Liver (tissue), 9 donors: ENCODE data around the gene NCOA6. TPM values are rescaled to one million over a fixed set of nuclear protein-coding genes. Genes with fewer than 3 reads are reported as not detected.

ENCODE experiments used
- DNase-seq: peaks from one replicate; pipeline ENCODE4 v3.0.0-alpha.2; 2017; ENCODE audit warnings: low spot score
- H3K27ac ChIP-seq, 2 donors: one replicate each; pipeline ENCODE4 v1.7.0; 2013; ENCODE audit warnings: inconsistent platforms in 2 of 2, low read length in 2 of 2, control low read depth in 1 of 2, low read depth in 1 of 2, mild to moderate bottlenecking in 1 of 2
- H3K27me3 ChIP-seq, 4 donors: one replicate each; pipeline versions ENCODE4 v1.6.1 to v1.7.0; 2013; ENCODE audit warnings: low read length in 3 of 4, inconsistent platforms in 1 of 4, mild to moderate bottlenecking in 1 of 4, moderate library complexity in 1 of 4; ENCODE audit not compliant: control insufficient read depth in 4 of 4, insufficient read depth in 4 of 4
- H3K36me3 ChIP-seq, 4 donors: one replicate each; pipeline versions ENCODE4 v1.6.1 to v1.7.0; 2013; ENCODE audit warnings: low read length in 3 of 4, mild to moderate bottlenecking in 3 of 4, low read depth in 1 of 4, moderate library complexity in 1 of 4; ENCODE audit not compliant: control insufficient read depth in 4 of 4, insufficient read depth in 3 of 4
- H3K4me1 ChIP-seq, 4 donors: one replicate each; pipeline versions ENCODE4 v1.6.1 to v1.7.0; 2013; ENCODE audit warnings: low read length in 3 of 4, mild to moderate bottlenecking in 3 of 4, moderate library complexity in 1 of 4; ENCODE audit not compliant: control insufficient read depth in 4 of 4, insufficient read depth in 4 of 4
- H3K4me3 ChIP-seq, 3 donors: one replicate each; pipeline versions ENCODE4 v1.6.1 to v1.7.0; 2013; ENCODE audit warnings: low read length in 3 of 3, control low read depth in 1 of 3, low read depth in 1 of 3, mild to moderate bottlenecking in 1 of 3
- H3K9ac ChIP-seq, 2 donors: one replicate each; pipeline ENCODE4 v1.7.0; 2013; ENCODE audit warnings: low read length in 2 of 2, mild to moderate bottlenecking in 2 of 2, moderate library complexity in 2 of 2, control low read depth in 1 of 2, low read depth in 1 of 2
- H3K9me3 ChIP-seq, 4 donors: one replicate each; pipeline versions ENCODE4 v1.6.1 to v1.7.0; 2013; ENCODE audit warnings: low read length in 3 of 4; ENCODE audit not compliant: control insufficient read depth in 4 of 4
- EGR1 ChIP-seq, 2 donors: IDR thresholded peaks; 2 replicates each; pipeline ENCODE4 v1.6.1; 2016 to 2018; ENCODE audit warnings: antibody characterized with exemption in 2 of 2, low read depth in 2 of 2
- FOXA1 ChIP-seq: IDR thresholded peaks from 2 replicates; pipeline ENCODE4 v1.6.1; 2016; ENCODE audit warnings: antibody characterized with exemption
- FOXA2 ChIP-seq: IDR thresholded peaks from 2 replicates; pipeline ENCODE4 v1.6.1; 2016; ENCODE audit warnings: antibody characterized with exemption
- GABPA ChIP-seq, 2 donors: IDR thresholded peaks in 1 of 2; conservative IDR thresholded peaks in 1 of 2; 2 replicates each; pipeline ENCODE4 v1.6.1; 2016; ENCODE audit warnings: antibody characterized with exemption in 2 of 2, mild to moderate bottlenecking in 1 of 2, moderate library complexity in 1 of 2
- HNF4A ChIP-seq, 2 donors: conservative IDR thresholded peaks; 2 replicates each; pipeline ENCODE4 v1.6.1; 2016; ENCODE audit warnings: antibody characterized with exemption in 2 of 2, mild to moderate bottlenecking in 2 of 2
- HNF4G ChIP-seq: IDR thresholded peaks from 2 replicates; pipeline ENCODE4 v1.6.1; 2016; ENCODE audit warnings: antibody characterized with exemption
- JUND ChIP-seq, 2 donors: IDR thresholded peaks; 2 replicates each; pipeline ENCODE4 v1.6.1; 2016; ENCODE audit warnings: antibody characterized with exemption in 2 of 2
- NR2F2 ChIP-seq: IDR thresholded peaks from 2 replicates; pipeline ENCODE4 v1.6.1; 2016; ENCODE audit warnings: antibody characterized with exemption
- RAD21 ChIP-seq, 2 donors: IDR thresholded peaks; 2 replicates each; pipeline ENCODE4 v1.6.1; 2016; ENCODE audit warnings: antibody characterized with exemption in 2 of 2, mild to moderate bottlenecking in 2 of 2
- RXRA ChIP-seq, 2 donors: IDR thresholded peaks; 2 replicates each; pipeline ENCODE4 v1.6.1; 2017 to 2018; ENCODE audit warnings: antibody characterized with exemption in 2 of 2, mild to moderate bottlenecking in 1 of 2
- SP1 ChIP-seq: IDR thresholded peaks from 2 replicates; pipeline ENCODE4 v1.6.1; 2018; ENCODE audit warnings: antibody characterized with exemption, mild to moderate bottlenecking
- TAF1 ChIP-seq: conservative IDR thresholded peaks from 2 replicates; pipeline ENCODE4 v1.6.1; 2016; ENCODE audit warnings: antibody characterized with exemption, mild to moderate bottlenecking
- WGBS: extraction: QIAGEN DNeasy Blood & Tissue Kit; methylation state at CpG from one replicate; pipeline ENCODE4 v1.1.7; 2013; 5-methylcytosine and 5-hydroxymethylcytosine counted together
- polyA plus RNA-seq, 2 donors: library from polyadenylated mRNA; stranded (reverse) in 1 of 2; unstranded in 1 of 2; fragments of 200-250 nt in 1 of 2; fragments of >200 nt in 1 of 2; fragmentation: Nextera tagmentation in 1 of 2; extraction: Ambion mirVana in 1 of 2; gene quantifications; one replicate each; pipeline versions ENCODE4 v1.2.1 to v1.2.3, GENCODE V29; 2013 to 2015
- total RNA-seq, 2 donors: library from RNA; depleted of rRNA; stranded (reverse); fragments of >200 nt; gene quantifications; one replicate each; pipeline ENCODE4 v1.2.3, GENCODE V29; 2014
- TF ChIP-seq, protein P1 (sequence below): IDR thresholded peaks from 2 replicates; pipeline ENCODE4 v1.6.1; 2016; ENCODE audit warnings: antibody characterized with exemption, mild to moderate bottlenecking
- TF ChIP-seq, protein P2 (sequence below): IDR thresholded peaks from 2 replicates; pipeline ENCODE4 v1.6.1; 2016; ENCODE audit warnings: antibody characterized with exemption
- TF ChIP-seq, protein P3 (sequence below): IDR thresholded peaks from 2 replicates; pipeline ENCODE4 v1.6.1; 2016; ENCODE audit warnings: antibody characterized with exemption
- TF ChIP-seq, protein P4 (sequence below): IDR thresholded peaks from 2 replicates; pipeline ENCODE4 v1.6.1; 2016; ENCODE audit warnings: antibody characterized with exemption
- TF ChIP-seq, protein P5 (sequence below): fragments of 150-350 bp; IDR thresholded peaks from 2 replicates; pipeline ENCODE4 v1.5.1; 2017; ENCODE audit warnings: improper control_type of control experiment, low read depth, low read length; ENCODE audit not compliant: missing input control
- donor health status: healthy.
- donor health status: healthy.
- donor health status: healthy.
- donor health status: healthy.
- donor health status: healthy.

Gene NCOA6
- total and polyA plus RNA-seq, 4 donors: 5.4 to 13.1 (median 6.2) TPM

DNA sequence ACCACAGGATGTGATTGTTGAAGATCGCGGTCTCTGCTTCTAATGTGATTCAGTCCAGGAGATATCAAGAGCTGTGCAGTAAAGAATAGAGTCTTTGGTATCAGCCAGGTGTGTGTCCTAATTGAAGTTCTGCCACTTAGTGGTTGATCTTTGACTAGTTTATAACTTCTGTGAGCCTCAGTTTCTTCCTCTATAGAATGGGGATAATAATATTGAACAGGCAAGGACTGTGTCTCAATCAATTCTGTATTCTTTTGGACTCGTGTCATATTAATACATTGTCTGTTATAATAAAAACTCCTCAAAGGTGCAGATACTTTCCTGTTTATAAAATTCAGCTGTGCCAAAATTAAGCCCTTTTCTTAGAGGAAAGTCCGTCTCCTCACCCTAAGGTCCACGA is 23.1 kb upstream of the NCOA6 start:
- Histone ChIP-seq H3K9ac (no peak overlapping the region), H3K27me3 (no peaks in the 10 kb centered on the region), H3K4me1 (no peaks in the 10 kb centered on the region), H3K36me3 (peaks cover 2 to 34% (median 9%) of the 10 kb centered on the region in 4 donors), H3K27ac (no peak overlapping the region), H3K9me3 (no peaks in the 10 kb centered on the region), H3K4me3 (no peak overlapping the region)
- 97% methylated on average over 5 of the region's 5 CpGs for WGBS
- no peak for DNase-seq
- TF ChIP-seq TAF1 (no peak), JUND (IDR thresholded peaks at IDR 0.05) (no peak), RAD21 (IDR thresholded peaks at IDR 0.05) (no peak), HNF4A (conservative IDR thresholded peaks at IDR 0.05) (no peak), NR2F2 (no peak), FOXA2 (no peak)
- TF ChIP-seq, protein P1, sequence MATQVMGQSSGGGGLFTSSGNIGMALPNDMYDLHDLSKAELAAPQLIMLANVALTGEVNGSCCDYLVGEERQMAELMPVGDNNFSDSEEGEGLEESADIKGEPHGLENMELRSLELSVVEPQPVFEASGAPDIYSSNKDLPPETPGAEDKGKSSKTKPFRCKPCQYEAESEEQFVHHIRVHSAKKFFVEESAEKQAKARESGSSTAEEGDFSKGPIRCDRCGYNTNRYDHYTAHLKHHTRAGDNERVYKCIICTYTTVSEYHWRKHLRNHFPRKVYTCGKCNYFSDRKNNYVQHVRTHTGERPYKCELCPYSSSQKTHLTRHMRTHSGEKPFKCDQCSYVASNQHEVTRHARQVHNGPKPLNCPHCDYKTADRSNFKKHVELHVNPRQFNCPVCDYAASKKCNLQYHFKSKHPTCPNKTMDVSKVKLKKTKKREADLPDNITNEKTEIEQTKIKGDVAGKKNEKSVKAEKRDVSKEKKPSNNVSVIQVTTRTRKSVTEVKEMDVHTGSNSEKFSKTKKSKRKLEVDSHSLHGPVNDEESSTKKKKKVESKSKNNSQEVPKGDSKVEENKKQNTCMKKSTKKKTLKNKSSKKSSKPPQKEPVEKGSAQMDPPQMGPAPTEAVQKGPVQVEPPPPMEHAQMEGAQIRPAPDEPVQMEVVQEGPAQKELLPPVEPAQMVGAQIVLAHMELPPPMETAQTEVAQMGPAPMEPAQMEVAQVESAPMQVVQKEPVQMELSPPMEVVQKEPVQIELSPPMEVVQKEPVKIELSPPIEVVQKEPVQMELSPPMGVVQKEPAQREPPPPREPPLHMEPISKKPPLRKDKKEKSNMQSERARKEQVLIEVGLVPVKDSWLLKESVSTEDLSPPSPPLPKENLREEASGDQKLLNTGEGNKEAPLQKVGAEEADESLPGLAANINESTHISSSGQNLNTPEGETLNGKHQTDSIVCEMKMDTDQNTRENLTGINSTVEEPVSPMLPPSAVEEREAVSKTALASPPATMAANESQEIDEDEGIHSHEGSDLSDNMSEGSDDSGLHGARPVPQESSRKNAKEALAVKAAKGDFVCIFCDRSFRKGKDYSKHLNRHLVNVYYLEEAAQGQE: no peak
- TF ChIP-seq, protein P2, sequence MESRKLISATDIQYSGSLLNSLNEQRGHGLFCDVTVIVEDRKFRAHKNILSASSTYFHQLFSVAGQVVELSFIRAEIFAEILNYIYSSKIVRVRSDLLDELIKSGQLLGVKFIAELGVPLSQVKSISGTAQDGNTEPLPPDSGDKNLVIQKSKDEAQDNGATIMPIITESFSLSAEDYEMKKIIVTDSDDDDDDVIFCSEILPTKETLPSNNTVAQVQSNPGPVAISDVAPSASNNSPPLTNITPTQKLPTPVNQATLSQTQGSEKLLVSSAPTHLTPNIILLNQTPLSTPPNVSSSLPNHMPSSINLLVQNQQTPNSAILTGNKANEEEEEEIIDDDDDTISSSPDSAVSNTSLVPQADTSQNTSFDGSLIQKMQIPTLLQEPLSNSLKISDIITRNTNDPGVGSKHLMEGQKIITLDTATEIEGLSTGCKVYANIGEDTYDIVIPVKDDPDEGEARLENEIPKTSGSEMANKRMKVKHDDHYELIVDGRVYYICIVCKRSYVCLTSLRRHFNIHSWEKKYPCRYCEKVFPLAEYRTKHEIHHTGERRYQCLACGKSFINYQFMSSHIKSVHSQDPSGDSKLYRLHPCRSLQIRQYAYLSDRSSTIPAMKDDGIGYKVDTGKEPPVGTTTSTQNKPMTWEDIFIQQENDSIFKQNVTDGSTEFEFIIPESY: no peak
- TF ChIP-seq, protein P3, sequence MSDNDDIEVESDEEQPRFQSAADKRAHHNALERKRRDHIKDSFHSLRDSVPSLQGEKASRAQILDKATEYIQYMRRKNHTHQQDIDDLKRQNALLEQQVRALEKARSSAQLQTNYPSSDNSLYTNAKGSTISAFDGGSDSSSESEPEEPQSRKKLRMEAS: no peak

DNA sequence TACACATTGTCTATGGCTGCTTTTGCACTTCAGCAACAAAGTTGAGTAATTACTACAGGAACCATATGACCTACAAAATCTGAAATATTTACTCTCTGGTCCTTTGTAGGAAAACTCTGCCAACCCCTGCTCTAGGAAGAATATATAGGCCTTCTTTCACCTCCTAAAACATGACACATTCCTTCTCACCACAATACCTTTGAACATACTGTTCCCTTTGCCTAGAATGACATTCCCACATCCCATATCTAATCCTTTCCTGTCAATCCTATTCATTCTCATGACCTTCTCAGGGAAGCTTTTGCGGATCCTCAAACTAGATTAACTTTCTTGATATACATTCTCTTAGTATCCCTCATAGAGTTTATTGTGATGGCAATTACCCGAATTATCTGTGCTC is 18.0 kb upstream of the NCOA6 start:
- TF ChIP-seq, protein P4, sequence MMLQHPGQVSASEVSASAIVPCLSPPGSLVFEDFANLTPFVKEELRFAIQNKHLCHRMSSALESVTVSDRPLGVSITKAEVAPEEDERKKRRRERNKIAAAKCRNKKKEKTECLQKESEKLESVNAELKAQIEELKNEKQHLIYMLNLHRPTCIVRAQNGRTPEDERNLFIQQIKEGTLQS: no peak
- H3K27me3 ChIP-seq: no peaks in the 10 kb centered on the region
- no peak for DNase-seq
- WGBS: 96% methylated on average over 2 of the region's 2 CpGs
- no peak overlapping the region for H3K4me3 ChIP-seq
- no peaks in the 10 kb centered on the region for H3K9me3 ChIP-seq
- H3K36me3 ChIP-seq: peaks cover 0 to 7% (median under 1%) of the 10 kb centered on the region in 4 donors
- no peaks in the 10 kb centered on the region for H3K4me1 ChIP-seq
- H3K9ac ChIP-seq: no peak overlapping the region
- no peak overlapping the region for H3K27ac ChIP-seq

DNA sequence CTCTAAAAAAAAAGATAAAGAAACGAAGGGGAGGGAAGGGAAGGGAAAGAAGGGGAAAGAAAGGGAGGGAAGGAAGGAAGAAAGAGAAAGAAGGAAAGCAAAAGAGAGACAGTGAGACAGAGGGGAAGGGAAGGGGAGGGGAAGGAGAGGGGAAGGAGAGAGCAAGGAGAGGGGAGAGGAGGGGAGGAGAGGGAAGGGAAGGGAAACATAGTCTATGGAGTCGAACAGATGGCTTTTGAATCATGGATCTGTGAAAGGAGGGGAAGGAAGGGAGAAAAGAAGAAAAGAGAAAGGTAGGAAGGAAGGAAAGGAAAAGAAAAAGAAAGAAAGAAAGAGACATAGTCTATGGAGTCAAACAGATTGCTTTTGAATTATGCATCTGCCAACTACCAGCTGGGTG is 16.7 kb upstream of the NCOA6 start:
- Histone ChIP-seq H3K9ac (no peak overlapping the region), H3K36me3 (peaks cover 0 to 3% (median 0%) of the 10 kb centered on the region in 4 donors), H3K27me3 (no peaks in the 10 kb centered on the region), H3K27ac (no peak overlapping the region), H3K4me3 (no peak overlapping the region), H3K9me3 (no peaks in the 10 kb centered on the region), H3K4me1 (no peaks in the 10 kb centered on the region)
- DNase-seq: no peak
- WGBS: 71% methylated on average over 2 of the region's 2 CpGs
- TF ChIP-seq HNF4G: no peak
- TF ChIP-seq FOXA2: no peak
- no peak for TF ChIP-seq SP1
- TF ChIP-seq, protein P5, sequence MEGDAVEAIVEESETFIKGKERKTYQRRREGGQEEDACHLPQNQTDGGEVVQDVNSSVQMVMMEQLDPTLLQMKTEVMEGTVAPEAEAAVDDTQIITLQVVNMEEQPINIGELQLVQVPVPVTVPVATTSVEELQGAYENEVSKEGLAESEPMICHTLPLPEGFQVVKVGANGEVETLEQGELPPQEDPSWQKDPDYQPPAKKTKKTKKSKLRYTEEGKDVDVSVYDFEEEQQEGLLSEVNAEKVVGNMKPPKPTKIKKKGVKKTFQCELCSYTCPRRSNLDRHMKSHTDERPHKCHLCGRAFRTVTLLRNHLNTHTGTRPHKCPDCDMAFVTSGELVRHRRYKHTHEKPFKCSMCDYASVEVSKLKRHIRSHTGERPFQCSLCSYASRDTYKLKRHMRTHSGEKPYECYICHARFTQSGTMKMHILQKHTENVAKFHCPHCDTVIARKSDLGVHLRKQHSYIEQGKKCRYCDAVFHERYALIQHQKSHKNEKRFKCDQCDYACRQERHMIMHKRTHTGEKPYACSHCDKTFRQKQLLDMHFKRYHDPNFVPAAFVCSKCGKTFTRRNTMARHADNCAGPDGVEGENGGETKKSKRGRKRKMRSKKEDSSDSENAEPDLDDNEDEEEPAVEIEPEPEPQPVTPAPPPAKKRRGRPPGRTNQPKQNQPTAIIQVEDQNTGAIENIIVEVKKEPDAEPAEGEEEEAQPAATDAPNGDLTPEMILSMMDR: no peak
- TF ChIP-seq NR2F2: no peak
- TF ChIP-seq RAD21 (IDR thresholded peaks at IDR 0.05): no peak
- TF ChIP-seq RXRA (IDR thresholded peaks at IDR 0.05): no peak
- no peak for TF ChIP-seq GABPA (IDR thresholded peaks at IDR 0.05 in 1 of 2, conservative IDR thresholded peaks at IDR 0.05 in 1 of 2)
- TF ChIP-seq FOXA1: no peak
- TF ChIP-seq EGR1 (IDR thresholded peaks at IDR 0.05; ENCODE audit: low read depth in 2 of 2): no peak
- TF ChIP-seq HNF4A (conservative IDR thresholded peaks at IDR 0.05): no peak
- TF ChIP-seq, protein P1: no peak
